Subcutaneous preadipocyte (primary cell): ENCODE data around the gene PRAF2. TPM values are rescaled to one million over a fixed set of nuclear protein-coding genes. Genes with fewer than 3 reads are reported as not detected.

Source experiments
- small RNA-seq: library from RNA; depleted of rRNA; stranded (forward); fragments of <200 nt; gene quantifications from one replicate; pipeline ENCODE3, GENCODE V24; 2012
- total RNA-seq: library from RNA; depleted of rRNA; stranded (reverse); fragments of >200 nt; gene quantifications from 2 replicates; pipeline ENCODE4 v1.2.3, GENCODE V29; 2012

Gene PRAF2, protein sequence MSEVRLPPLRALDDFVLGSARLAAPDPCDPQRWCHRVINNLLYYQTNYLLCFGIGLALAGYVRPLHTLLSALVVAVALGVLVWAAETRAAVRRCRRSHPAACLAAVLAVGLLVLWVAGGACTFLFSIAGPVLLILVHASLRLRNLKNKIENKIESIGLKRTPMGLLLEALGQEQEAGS
- 13.5 and 15.4 TPM in 2 replicates for total RNA-seq

GRCh38 chrX:49073601-49074575, at the start of gene PRAF2:
Gene PRAF2 (minus strand): TSS chrX:49074002. CDS start chrX:49073987, 15 bp downstream.

DNA sequence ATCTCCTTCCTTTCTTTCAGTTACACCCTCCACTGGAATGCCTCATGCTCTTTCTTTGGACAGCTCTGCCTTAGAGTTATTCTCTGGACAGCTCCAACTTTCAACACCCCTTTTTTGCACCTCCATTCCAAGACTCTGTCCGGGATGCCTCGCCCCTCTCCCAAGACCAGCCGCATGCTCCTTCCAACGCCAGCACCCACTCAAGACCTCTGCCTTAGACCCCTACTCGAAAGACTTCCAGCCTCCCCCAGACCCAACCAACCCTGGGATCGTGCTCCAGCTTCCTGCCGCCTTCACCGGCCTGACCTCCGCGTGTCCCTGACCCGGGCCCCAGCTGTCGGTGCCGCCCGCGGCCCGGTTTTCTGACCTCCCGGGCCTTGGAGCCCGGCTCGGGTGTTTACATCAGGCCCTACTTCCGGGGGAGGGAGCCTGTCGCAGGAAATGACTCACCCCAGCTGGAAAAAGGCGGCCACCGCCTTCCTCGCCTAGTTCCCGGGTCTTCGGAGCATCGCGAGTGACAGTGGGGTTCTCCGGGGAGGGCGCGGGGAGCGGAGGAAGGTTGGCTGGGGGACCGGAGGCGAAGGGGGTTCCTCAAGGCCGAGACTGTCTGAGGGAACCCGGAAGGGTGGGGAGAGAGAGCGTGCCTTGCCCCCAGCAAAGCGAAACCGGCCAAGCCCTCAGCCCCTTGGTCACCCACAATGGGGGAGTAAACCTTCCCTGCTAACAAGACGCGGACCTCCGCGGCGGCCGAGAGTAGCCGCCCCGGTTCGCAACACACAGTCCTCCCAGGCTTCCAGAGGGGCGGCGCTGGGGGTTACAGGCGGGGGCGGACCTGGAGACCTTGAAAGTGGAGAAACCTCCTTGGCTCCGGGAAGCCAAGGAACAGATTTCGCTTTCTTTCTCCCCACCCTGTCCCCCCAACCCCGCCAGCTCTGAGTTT, 6.0 kb upstream of the PRAF2 start, which contains the start of gene WDR45:
TSS of gene WDR45 (minus strand) at position 399 of the 940 bp plus-strand sequence. CDS start 1,792 bp downstream, outside the sequence.

GRCh38 chrX:49058794-49059193, 15.0 kb downstream of the PRAF2 start, which contains the start of gene CCDC120:
Gene CCDC120 (plus strand): TSS chrX:49058999. CDS start chrX:49062042, 3,043 bp downstream.

GRCh38 chrX:49043220-49043986, 30.4 kb downstream of the PRAF2 start, which contains the start of gene TFE3:
Gene TFE3 (minus strand): TSS chrX:49043357. CDS start chrX:49043226, 131 bp downstream.

Small RNA genes lying within 50 kb of the gene (small RNA-seq; reads per million reads assigned to genes)
- gene RNU4-52P: not detected

Other genes with a start within 250 kb of the PRAF2 start
- 0.37 TPM in 1 of 2 replicates, not detected in the other for gene ERAS, start 247.5 kb downstream of the PRAF2 start, total RNA-seq
- gene PCSK1N, start 238.4 kb downstream of the PRAF2 start, total RNA-seq: 0.20 and 0.37 TPM in 2 replicates
- 29.3 and 30.5 TPM in 2 replicates for gene TIMM17B, start 176.2 kb downstream of the PRAF2 start, total RNA-seq
- gene PQBP1, start 176.1 kb downstream of the PRAF2 start, total RNA-seq: 30.9 and 45.6 TPM in 2 replicates
- 11.4 and 12.7 TPM in 2 replicates for gene SLC35A2, start 162.4 kb downstream of the PRAF2 start, total RNA-seq
- gene PIM2, start 155.0 kb downstream of the PRAF2 start, total RNA-seq: 2.2 and 4.1 TPM in 2 replicates
- 23.7 and 26.5 TPM in 2 replicates for gene OTUD5, start 116.4 kb downstream of the PRAF2 start, total RNA-seq
- gene KCND1, start 102.2 kb downstream of the PRAF2 start, total RNA-seq: 0.20 and 0.37 TPM in 2 replicates
- gene GRIPAP1, start 71.7 kb downstream of the PRAF2 start, total RNA-seq: 8.5 and 10.0 TPM in 2 replicates
- 50.0 and 52.0 TPM in 2 replicates for gene TFE3, start 30.6 kb downstream of the PRAF2 start, total RNA-seq
- 0.37 and 0.39 TPM in 2 replicates for gene CCDC120, start 15.0 kb downstream of the PRAF2 start, total RNA-seq
- gene WDR45, start 5.9 kb upstream of the PRAF2 start, total RNA-seq: 52.8 and 62.8 TPM in 2 replicates
- 10.7 and 14.9 TPM in 2 replicates for gene GPKOW, start 49.7 kb upstream of the PRAF2 start, total RNA-seq
- gene MAGIX, start 88.8 kb upstream of the PRAF2 start, total RNA-seq: 0.73 and 0.98 TPM in 2 replicates
- 49.5 and 73.1 TPM in 2 replicates for gene PLP2, start 97.9 kb upstream of the PRAF2 start, total RNA-seq
- 7.0 and 7.6 TPM in 2 replicates for gene PRICKLE3, start 112.4 kb upstream of the PRAF2 start, total RNA-seq
- gene SYP, start 126.2 kb upstream of the PRAF2 start, total RNA-seq: 0.20 and 0.37 TPM in 2 replicates
- not detected in 2 replicates for gene CACNA1F, start 159.3 kb upstream of the PRAF2 start, total RNA-seq
- 13.6 and 17.8 TPM in 2 replicates for gene CCDC22, start 161.5 kb upstream of the PRAF2 start, total RNA-seq
- 0.37 TPM in 1 of 2 replicates, not detected in the other for gene FOXP3, start 190.7 kb upstream of the PRAF2 start, total RNA-seq
- 1.6 and 1.8 TPM in 2 replicates for gene PPP1R3F, start 195.8 kb upstream of the PRAF2 start, total RNA-seq
- gene GAGE10, start 229.6 kb upstream of the PRAF2 start, total RNA-seq: not detected in 2 replicates
- not detected in 2 replicates for gene GAGE12J, start 248.0 kb upstream of the PRAF2 start, total RNA-seq